ENCODE measurements around the gene CFAP97D1.

CFAP97D1 gene

GRCh38 chr17:43784068-43784467 lies 3.8 kb downstream of the CFAP97D1 start:
- H3K9me3 ChIP-seq (ENCODE audit: insufficient read depth, low read length, severe bottlenecking), result no peaks in the 10 kb centered on the region
- no peaks in the 10 kb centered on the region for H3K4me1 ChIP-seq (ENCODE audit: insufficient read depth, low read length)
- no peak overlapping the region for H3K27ac ChIP-seq (ENCODE audit: low read length)
- no peak overlapping the region for H3K4me2 ChIP-seq (ENCODE audit: insufficient read depth, low read length)
- TF ChIP-seq EZH2 (IDR thresholded peaks at IDR 0.05; ENCODE audit: borderline replicate concordance, low read depth, low read length, severe bottlenecking) (no peak), CTCF (IDR thresholded peaks at IDR 0.05; ENCODE audit: borderline replicate concordance, extremely low read depth, low read length, poor library complexity, severe bottlenecking) (no peak)
- no peak for DNase-seq
- peaks cover 24% of the 10 kb centered on the region for H3K27me3 ChIP-seq (ENCODE audit: insufficient read depth, low read length, poor library complexity)
- no peak overlapping the region for H3K9ac ChIP-seq (ENCODE audit: low read depth, low read length)
- no peak overlapping the region for H3K4me3 ChIP-seq (ENCODE audit: low read depth in 1 of 2, low read length in 2 of 2)
- H2AFZ ChIP-seq (ENCODE audit: low read depth, low read length), result no peak overlapping the region
- H3K79me2 ChIP-seq (ENCODE audit: insufficient read depth, low read length), result no peaks in the 10 kb centered on the region
- ATAC-seq (ENCODE audit: insufficient read depth, low read depth), result no peak
- no peaks in the 10 kb centered on the region for H3K36me3 ChIP-seq (ENCODE audit: insufficient read depth, low read length)
- H4K20me1 ChIP-seq (ENCODE audit: insufficient read depth, low read length), result no peaks in the 10 kb centered on the region

- Histone ChIP-seq H3K4me2 (ENCODE audit: insufficient read depth, low read length) (no peak overlapping the region), H2AFZ (ENCODE audit: low read depth, low read length) (no peak overlapping the region), H3K79me2 (ENCODE audit: insufficient read depth, low read length) (no peaks in the 10 kb centered on the region), H4K20me1 (ENCODE audit: insufficient read depth, low read length) (no peaks in the 10 kb centered on the region), H3K9me3 (ENCODE audit: insufficient read depth, low read length, severe bottlenecking) (no peaks in the 10 kb centered on the region), H3K27ac (ENCODE audit: low read length) (no peak overlapping the region), H3K9ac (ENCODE audit: low read depth, low read length) (no peak overlapping the region), H3K4me1 (ENCODE audit: insufficient read depth, low read length) (no peaks in the 10 kb centered on the region), H3K27me3 (ENCODE audit: insufficient read depth, low read length, poor library complexity) (peaks cover 22% of the 10 kb centered on the region), H3K36me3 (ENCODE audit: insufficient read depth, low read length) (no peaks in the 10 kb centered on the region), H3K4me3 (ENCODE audit: low read depth in 1 of 2, low read length in 2 of 2) (no peak overlapping the region)
- ATAC-seq (ENCODE audit: insufficient read depth, low read depth) (no peak), DNase-seq (no peak)
- TF ChIP-seq CTCF (IDR thresholded peaks at IDR 0.05; ENCODE audit: borderline replicate concordance, extremely low read depth, low read length, poor library complexity, severe bottlenecking) (no peak), EZH2 (IDR thresholded peaks at IDR 0.05; ENCODE audit: borderline replicate concordance, low read depth, low read length, severe bottlenecking) (no peak)
Observed at GRCh38 chr17:43784628-43785101, 4.4 kb downstream of the CFAP97D1 start.

GRCh38 chr17:43787728-43788127 lies 7.5 kb downstream of the CFAP97D1 start:
- Histone ChIP-seq H3K4me2 (ENCODE audit: insufficient read depth, low read length) (no peak overlapping the region), H4K20me1 (ENCODE audit: insufficient read depth, low read length) (no peaks in the 10 kb centered on the region), H3K9me3 (ENCODE audit: insufficient read depth, low read length, severe bottlenecking) (no peaks in the 10 kb centered on the region), H3K9ac (ENCODE audit: low read depth, low read length) (no peak overlapping the region), H3K27me3 (ENCODE audit: insufficient read depth, low read length, poor library complexity) (peaks cover 10% of the 10 kb centered on the region), H3K4me3 (ENCODE audit: low read depth in 1 of 2, low read length in 2 of 2) (no peak overlapping the region), H3K79me2 (ENCODE audit: insufficient read depth, low read length) (no peaks in the 10 kb centered on the region), H3K4me1 (ENCODE audit: insufficient read depth, low read length) (no peaks in the 10 kb centered on the region), H2AFZ (ENCODE audit: low read depth, low read length) (no peak overlapping the region), H3K36me3 (ENCODE audit: insufficient read depth, low read length) (no peaks in the 10 kb centered on the region), H3K27ac (ENCODE audit: low read length) (no peak overlapping the region)
- TF ChIP-seq EZH2 (IDR thresholded peaks at IDR 0.05; ENCODE audit: borderline replicate concordance, low read depth, low read length, severe bottlenecking), result no peak
- TF ChIP-seq CTCF (IDR thresholded peaks at IDR 0.05; ENCODE audit: borderline replicate concordance, extremely low read depth, low read length, poor library complexity, severe bottlenecking), result no peak
- DNase-seq (no peak), ATAC-seq (ENCODE audit: insufficient read depth, low read depth) (no peak)

GRCh38 chr17:43788540-43788939 lies 8.3 kb downstream of the CFAP97D1 start:
- no peaks in the 10 kb centered on the region for H3K9me3 ChIP-seq (ENCODE audit: insufficient read depth, low read length, severe bottlenecking)
- no peak overlapping the region for H3K27ac ChIP-seq (ENCODE audit: low read length)
- H3K4me1 ChIP-seq (ENCODE audit: insufficient read depth, low read length), result no peaks in the 10 kb centered on the region
- H2AFZ ChIP-seq (ENCODE audit: low read depth, low read length), result no peak overlapping the region
- no peaks in the 10 kb centered on the region for H3K36me3 ChIP-seq (ENCODE audit: insufficient read depth, low read length)
- H3K79me2 ChIP-seq (ENCODE audit: insufficient read depth, low read length), result no peaks in the 10 kb centered on the region
- no peak overlapping the region for H3K4me2 ChIP-seq (ENCODE audit: insufficient read depth, low read length)
- peaks cover 3% of the 10 kb centered on the region for H3K27me3 ChIP-seq (ENCODE audit: insufficient read depth, low read length, poor library complexity)
- H3K4me3 ChIP-seq (ENCODE audit: low read depth in 1 of 2, low read length in 2 of 2), result no peak overlapping the region
- H3K9ac ChIP-seq (ENCODE audit: low read depth, low read length), result no peak overlapping the region
- DNase-seq (no peak), ATAC-seq (ENCODE audit: insufficient read depth, low read depth) (no peak)
- H4K20me1 ChIP-seq (ENCODE audit: insufficient read depth, low read length), result no peaks in the 10 kb centered on the region
- TF ChIP-seq EZH2 (IDR thresholded peaks at IDR 0.05; ENCODE audit: borderline replicate concordance, low read depth, low read length, severe bottlenecking), result no peak

All from DND-41 (cell line).